ENCODE measurements around the gene ZNF778. TPM values are rescaled to one million over a fixed set of nuclear protein-coding genes. Genes with fewer than 3 reads are reported as not detected.

The ZNF778 gene
- total and polyA plus RNA-seq, 2 of the 13 experiments (the other 11 are each of a cell fraction or from before 2014, with no cell fraction given), result 3.8 to 7.2 TPM

- DNase-seq (ENCODE audit: low spot score) (no peak), FAIRE-seq (no peak), ATAC-seq (no peak)
- no peaks in the 10 kb centered on the region for H3K79me2 ChIP-seq (ENCODE audit: insufficient read depth, low read length)
- H3K4me2 ChIP-seq (ENCODE audit: low read depth, low read length), result no peak overlapping the region
- H4K20me1 ChIP-seq (ENCODE audit: insufficient read depth, low read length), result peaks cover 17% of the 10 kb centered on the region
- no peak overlapping the region for H3K27ac ChIP-seq (ENCODE audit: extremely low read length, insufficient read depth, low read length)
- H3K36me3 ChIP-seq (replicated peaks in 1 of 2; ENCODE audit: control insufficient read depth in 1 of 2, insufficient read depth in 2 of 2, low read length in 2 of 2), result no peaks in the 10 kb centered on the region
- ChIA-PET CTCF (ENCODE audit: low intra/inter-chr PET ratio, low total read pairs) (no interaction called here), POLR2A (interaction anchor here (1.6 to 2.3 kb wide), 2 partner anchors 11 to 27 kb away, joined by 5 to 9 read pairs; partner anchors contain the start of gene SLC22A31)
- no peaks in the 10 kb centered on the region for H3K9me3 ChIP-seq (ENCODE audit: low read length)
- no peak overlapping the region for H3K4me3 ChIP-seq (replicated peaks in 1 of 3; ENCODE audit: insufficient read depth in 1 of 3, low read depth in 2 of 3, low read length in 3 of 3)
- in situ Hi-C loops (cut with HindIII; ENCODE audit: extremely low pct_ligation_motif_present, low pct_unique_long_range_greater_than_20kb), result no loop called here
- 2% methylated on average over 5 of the region's 11 CpGs for WGBS (ENCODE audit: low lambda C conversion rate)
- no peak overlapping the region for H2AFZ ChIP-seq (ENCODE audit: low read length)
- peaks cover 67 to 94% of the 10 kb centered on the region in 2 experiments for H3K27me3 ChIP-seq (ENCODE audit: control insufficient read depth in 1 of 2, insufficient read depth in 2 of 2, low read length in 2 of 2)
- TF ChIP-seq ATF7 (IDR thresholded peaks at IDR 0.05) (no peak), ATF7 (CRISPR knock-in tag; IDR thresholded peaks at IDR 0.05) (no peak), ZBTB34 (CRISPR knock-in tag; IDR thresholded peaks at IDR 0.05) (no peak), BATF2 (CRISPR knock-in tag; IDR thresholded peaks at IDR 0.05) (no peak)
- TF ChIP-seq, protein P1, sequence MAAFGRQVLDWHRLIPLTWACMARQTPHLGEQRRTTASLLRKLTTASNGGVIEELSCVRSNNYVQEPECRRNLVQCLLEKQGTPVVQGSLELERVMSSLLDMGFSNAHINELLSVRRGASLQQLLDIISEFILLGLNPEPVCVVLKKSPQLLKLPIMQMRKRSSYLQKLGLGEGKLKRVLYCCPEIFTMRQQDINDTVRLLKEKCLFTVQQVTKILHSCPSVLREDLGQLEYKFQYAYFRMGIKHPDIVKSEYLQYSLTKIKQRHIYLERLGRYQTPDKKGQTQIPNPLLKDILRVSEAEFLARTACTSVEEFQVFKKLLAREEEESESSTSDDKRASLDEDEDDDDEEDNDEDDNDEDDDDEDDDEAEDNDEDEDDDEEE (CRISPR knock-in tag; IDR thresholded peaks at IDR 0.05), result no peak
- no peak overlapping the region for H3K9ac ChIP-seq (ENCODE audit: insufficient read depth, low read depth, low read length)
- no TSS peak for BruUV-seq (replicated peaks)
- intact Hi-C loops (cut with micrococcal nuclease; ENCODE audit: unreplicated experiment), result loop anchor here (1.0 to 5.0 kb wide), 2 partner anchors 14 to 44 kb away; partner anchors contain the start of gene ZNF778
- peaks cover 52% of the 10 kb centered on the region for H3K4me1 ChIP-seq (ENCODE audit: insufficient read depth, low read length)
Observed at GRCh38 chr16:89173174-89173921, 44.2 kb upstream of the ZNF778 start.

All from HepG2 (cell line).